H9 (cell line): ENCODE data around the gene ERAS. TPM values are rescaled to one million over a fixed set of nuclear protein-coding genes. Genes with fewer than 3 reads are reported as not detected.

Source experiments
- DNase-seq: peaks from one replicate; pipeline ENCODE4 v3.0.0-alpha.2; 2017
- H2AFZ ChIP-seq: one replicate; pipeline ENCODE4 v1.6.1; 2013; ENCODE audit warnings: mild to moderate bottlenecking, low read length, control low read depth, moderate library complexity
- H2AK5ac ChIP-seq: 2 replicates; pipeline ENCODE4 v1.6.1; 2013; ENCODE audit warnings: low read length, control low read depth, mixed read lengths; ENCODE audit not compliant: insufficient read length
- H2BK120ac ChIP-seq: one replicate; pipeline ENCODE4 v1.6.1; 2013; ENCODE audit warnings: low read depth, mild to moderate bottlenecking, low read length, control low read depth, inconsistent platforms; ENCODE audit not compliant: poor library complexity, severe bottlenecking
- H2BK12ac ChIP-seq: 2 replicates; pipeline ENCODE4 v1.6.1; 2013; ENCODE audit warnings: low read length, control low read depth, mixed read lengths, low read depth; ENCODE audit not compliant: insufficient read length
- H2BK15ac ChIP-seq: 2 replicates; pipeline ENCODE4 v1.6.1; 2013; ENCODE audit warnings: low read depth, low read length, control low read depth
- H2BK20ac ChIP-seq: one replicate; pipeline ENCODE4 v1.6.1; 2013; ENCODE audit warnings: low read depth, mild to moderate bottlenecking, low read length, control low read depth, inconsistent platforms; ENCODE audit not compliant: poor library complexity, severe bottlenecking
- H2BK5ac ChIP-seq: 2 replicates; pipeline ENCODE4 v1.6.1; 2013; ENCODE audit warnings: low read length, control low read depth, mixed read lengths; ENCODE audit not compliant: insufficient read length
- H3K14ac ChIP-seq: 2 replicates; pipeline ENCODE4 v1.6.1; 2013; ENCODE audit warnings: low read length, control low read depth; ENCODE audit not compliant: insufficient read depth
- H3K18ac ChIP-seq: 2 replicates; pipeline ENCODE4 v1.6.1; 2013; ENCODE audit warnings: low read depth, mild to moderate bottlenecking, mixed read lengths, low read length, control low read depth; ENCODE audit not compliant: insufficient read length
- H3K23ac ChIP-seq: 2 replicates; pipeline ENCODE4 v1.6.1; 2013; ENCODE audit warnings: low read length, control low read depth, mixed read lengths, low read depth; ENCODE audit not compliant: insufficient read length
- H3K23me2 ChIP-seq: 2 replicates; pipeline ENCODE4 v1.6.1; 2013; ENCODE audit warnings: low read depth, mild to moderate bottlenecking, mixed read lengths, low read length, control low read depth; ENCODE audit not compliant: insufficient read length, poor library complexity, severe bottlenecking
- H3K27ac ChIP-seq: 2 replicates; pipeline ENCODE4 v1.5.1; 2013; ENCODE audit warnings: low read length, control low read depth, mixed read lengths, low read depth; ENCODE audit not compliant: insufficient read length
- H3K27me3 ChIP-seq: 2 replicates; pipeline ENCODE4 v1.6.1; 2013; ENCODE audit warnings: low read length, control low read depth, inconsistent platforms; ENCODE audit not compliant: insufficient read depth
- H3K4ac ChIP-seq: 2 replicates; pipeline ENCODE4 v1.6.1; 2013; ENCODE audit warnings: low read depth, mild to moderate bottlenecking, control low read depth, inconsistent platforms, low read length, moderate library complexity
- H3K4me1 ChIP-seq: 2 replicates; pipeline ENCODE4 v1.6.1; 2013; ENCODE audit warnings: low read length, control low read depth, inconsistent platforms; ENCODE audit not compliant: insufficient read depth
- H3K4me2 ChIP-seq: 2 replicates; pipeline ENCODE4 v1.6.1; 2013; ENCODE audit warnings: low read length, control low read depth, mixed read lengths; ENCODE audit not compliant: insufficient read length, insufficient read depth
- H3K56ac ChIP-seq: 2 replicates; pipeline ENCODE4 v1.6.1; 2013; ENCODE audit warnings: low read depth, mild to moderate bottlenecking, mixed read lengths, low read length, control low read depth; ENCODE audit not compliant: insufficient read length
- H3K79me1 ChIP-seq: 2 replicates; pipeline ENCODE4 v1.6.1; 2013; ENCODE audit warnings: low read depth, mild to moderate bottlenecking, moderate library complexity, low read length, control low read depth, inconsistent platforms; ENCODE audit not compliant: insufficient read depth, poor library complexity, severe bottlenecking
- H3K79me2 ChIP-seq: 2 replicates; pipeline ENCODE4 v1.6.1; 2013; ENCODE audit warnings: low read length, control low read depth, inconsistent platforms; ENCODE audit not compliant: insufficient read depth
- H3K9ac ChIP-seq: 2 replicates; pipeline ENCODE4 v1.6.1; 2013; ENCODE audit warnings: low read length, control low read depth, mixed read lengths; ENCODE audit not compliant: insufficient read length; ENCODE audit errors: extremely low read depth
- H3K9me3 ChIP-seq: one replicate; pipeline ENCODE4 v1.6.1; 2013; ENCODE audit warnings: low read depth, low read length, inconsistent platforms; ENCODE audit not compliant: control insufficient read depth
- H3T11ph ChIP-seq: one replicate; pipeline ENCODE4 v1.6.1; 2013; ENCODE audit warnings: mild to moderate bottlenecking, low read length, control low read depth, inconsistent platforms
- H4K20me1 ChIP-seq: one replicate; pipeline ENCODE4 v1.6.1; 2013; ENCODE audit not compliant: control insufficient read depth, insufficient read length, insufficient read depth
- H4K5ac ChIP-seq: 2 replicates; pipeline ENCODE4 v1.6.1; 2013; ENCODE audit warnings: low read depth, mild to moderate bottlenecking, mixed read lengths, low read length, control low read depth; ENCODE audit not compliant: insufficient read length
- H4K8ac ChIP-seq: replicated peaks from 2 replicates; pipeline ENCODE4 v1.6.1; 2013; ENCODE audit warnings: low read length, control low read depth, mixed read lengths, low read depth; ENCODE audit not compliant: insufficient read length
- H4K91ac ChIP-seq: 2 replicates; pipeline ENCODE4 v1.6.1; 2013; ENCODE audit warnings: low read depth, mild to moderate bottlenecking, moderate library complexity, mixed read lengths, low read length, control low read depth; ENCODE audit not compliant: insufficient read length
- H3K27ac Mint-ChIP-seq, 3 experiments: 2 replicates in 2 of 3; 3 replicates in 1 of 3; pipeline ENCODE4 v1.8.0; 2020 to 2021; ENCODE audit warnings: mixed read lengths in 3 of 3, mild to moderate bottlenecking in 1 of 3, moderate library complexity in 1 of 3
- H3K27me3 Mint-ChIP-seq: 2 replicates; pipeline ENCODE4 v1.8.0; 2021; ENCODE audit warnings: low read depth, mild to moderate bottlenecking, moderate library complexity, mixed read lengths
- H3K36me3 Mint-ChIP-seq, 3 experiments: 2 replicates in 2 of 3; 3 replicates in 1 of 3; pipeline ENCODE4 v1.8.0; 2020 to 2021; ENCODE audit warnings: low read depth in 3 of 3, mixed read lengths in 3 of 3; ENCODE audit not compliant: insufficient read depth in 1 of 3
- H3K4me1 Mint-ChIP-seq, 2 experiments: 2 replicates each; pipeline ENCODE4 v1.8.0; 2020; ENCODE audit warnings: mixed read lengths in 2 of 2
- H3K4me3 Mint-ChIP-seq, 2 experiments: 2 replicates in 1 of 2; 3 replicates in 1 of 2; pipeline ENCODE4 v1.8.0; 2020 to 2021; ENCODE audit warnings: mild to moderate bottlenecking in 2 of 2, mixed read lengths in 2 of 2, moderate library complexity in 1 of 2
- H3K9me3 Mint-ChIP-seq, 2 experiments: 2 replicates in 1 of 2; 3 replicates in 1 of 2; pipeline ENCODE4 v1.8.0; 2020; ENCODE audit warnings: mild to moderate bottlenecking in 2 of 2, mixed read lengths in 2 of 2, moderate library complexity in 1 of 2
- WGBS: extraction: QIAGEN DNeasy Blood & Tissue Kit; methylation state at CpG from one replicate; pipeline ENCODE4 v1.1.7; 2013; ENCODE audit warnings: missing lambda C conversion rate, low lambda C conversion rate, mixed read lengths; ENCODE audit not compliant: insufficient read length; ENCODE audit errors: extremely low coverage; 5-methylcytosine and 5-hydroxymethylcytosine counted together
- total RNA-seq: library from RNA; stranded (reverse); gene quantifications from 2 replicates; pipeline ENCODE4 v1.2.1, GENCODE V29; 2021
- TF ChIP-seq, protein P1 (sequence below): fragments of 200-600 bp; sonication (generic); conservative IDR thresholded peaks from 3 replicates; pipeline ENCODE4 v1.8.0; 2021; ENCODE audit warnings: antibody characterized with exemption, mild to moderate bottlenecking

Gene ERAS
- total RNA-seq, 1 experiment from 2014 or later, result not detected

DNA sequence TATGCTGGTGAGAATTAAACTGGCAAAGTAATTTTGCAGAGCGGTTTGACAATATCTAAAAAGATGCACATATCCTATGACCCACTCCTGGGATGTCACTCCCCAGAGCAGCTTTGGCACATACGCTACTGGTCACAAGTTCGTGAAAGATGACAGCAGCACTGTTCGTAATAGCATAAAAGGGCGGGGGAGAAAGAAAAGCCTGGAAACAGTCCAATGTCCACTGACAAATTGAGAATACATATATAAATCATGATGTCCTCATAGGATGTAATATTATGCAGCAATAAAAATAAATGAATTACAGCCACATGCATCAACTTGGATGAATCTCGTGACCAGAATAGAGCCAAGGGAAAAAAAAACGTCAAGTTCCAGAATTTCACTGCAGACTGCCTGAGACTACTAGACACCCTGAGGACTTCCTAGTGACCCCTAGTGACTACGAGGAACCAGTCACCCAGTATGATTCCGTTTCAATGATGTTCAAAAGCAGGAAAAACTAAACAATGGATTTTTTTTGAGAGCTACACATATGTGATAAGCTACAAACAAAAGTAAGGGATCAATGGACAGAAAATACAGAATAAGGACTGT is 7.3 kb downstream of the ERAS start:
- Histone ChIP-seq H3K27me3 (peaks cover 12% of the 10 kb centered on the region), H3K23me2 (peaks cover 4% of the 10 kb centered on the region), H3K18ac (no peak overlapping the region), H4K20me1 (no peaks in the 10 kb centered on the region), H3K4me2 (no peak overlapping the region), H2BK120ac (no peak overlapping the region), H3K27ac (no peak overlapping the region), H2BK12ac (no peak overlapping the region), H2AK5ac (no peak overlapping the region), H3K14ac (no peak overlapping the region), H3K9me3 (peaks cover 20% of the 10 kb centered on the region), H3T11ph (no peak overlapping the region), H3K79me2 (no peaks in the 10 kb centered on the region), H3K4me1 (no peaks in the 10 kb centered on the region), H2BK15ac (no peak overlapping the region), H3K56ac (no peak overlapping the region), H4K5ac (no peak overlapping the region), H2AFZ (no peak overlapping the region), H4K91ac (no peak overlapping the region), H3K4ac (no peak overlapping the region), H3K23ac (no peak overlapping the region), H2BK20ac (no peak overlapping the region), H3K79me1 (no peaks in the 10 kb centered on the region), H3K9ac (no peak overlapping the region), H2BK5ac (no peak overlapping the region), H4K8ac (no peak overlapping the region)
- Mint-ChIP-seq H3K27me3 (peaks cover 75% of the 10 kb centered on the region), H3K27ac (no peak overlapping the region), H3K36me3 (peaks cover 0 to 10% (median 0%) of the 10 kb centered on the region in 3 experiments; a peak in 5 of 7 replicates), H3K9me3 (peaks cover 65 to 77% of the 10 kb centered on the region in 2 experiments), H3K4me1 (peaks cover 8 to 12% of the 10 kb centered on the region in 2 experiments), H3K4me3 (peak overlapping the region in 1 of 2 experiments; percentile 88; a peak in 2 of 5 replicates)
- DNase-seq, result no peak
- TF ChIP-seq, protein P1, sequence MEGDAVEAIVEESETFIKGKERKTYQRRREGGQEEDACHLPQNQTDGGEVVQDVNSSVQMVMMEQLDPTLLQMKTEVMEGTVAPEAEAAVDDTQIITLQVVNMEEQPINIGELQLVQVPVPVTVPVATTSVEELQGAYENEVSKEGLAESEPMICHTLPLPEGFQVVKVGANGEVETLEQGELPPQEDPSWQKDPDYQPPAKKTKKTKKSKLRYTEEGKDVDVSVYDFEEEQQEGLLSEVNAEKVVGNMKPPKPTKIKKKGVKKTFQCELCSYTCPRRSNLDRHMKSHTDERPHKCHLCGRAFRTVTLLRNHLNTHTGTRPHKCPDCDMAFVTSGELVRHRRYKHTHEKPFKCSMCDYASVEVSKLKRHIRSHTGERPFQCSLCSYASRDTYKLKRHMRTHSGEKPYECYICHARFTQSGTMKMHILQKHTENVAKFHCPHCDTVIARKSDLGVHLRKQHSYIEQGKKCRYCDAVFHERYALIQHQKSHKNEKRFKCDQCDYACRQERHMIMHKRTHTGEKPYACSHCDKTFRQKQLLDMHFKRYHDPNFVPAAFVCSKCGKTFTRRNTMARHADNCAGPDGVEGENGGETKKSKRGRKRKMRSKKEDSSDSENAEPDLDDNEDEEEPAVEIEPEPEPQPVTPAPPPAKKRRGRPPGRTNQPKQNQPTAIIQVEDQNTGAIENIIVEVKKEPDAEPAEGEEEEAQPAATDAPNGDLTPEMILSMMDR, result peak; percentile 13; the same call in 1 of the 3 replicates
- WGBS, result no CpG with 5 or more reads among the region's 9 CpGs
